Gastrocnemius medialis (tissue), 4 donors: Measurements from ENCODE around the gene PLSCR5. TPM values are rescaled to one million over a fixed set of nuclear protein-coding genes. Genes with fewer than 3 reads are reported as not detected.

Experiments
- ATAC-seq, 2 donors: fragments of 150-250 bp; one replicate each; pipeline ENCODE4 v1.9.1; 2016
- DNase-seq, 2 donors: peaks; one replicate each; pipeline ENCODE4 v3.0.0-alpha.2; 2019
- H3K27ac ChIP-seq, 4 donors: fragments of 200-600 bp; sonication (generic); 1 replicate in 1 of 4; 2 replicates in 3 of 4; pipeline ENCODE4 v1.5.1; 2016 to 2018; ENCODE audit warnings: mild to moderate bottlenecking in 2 of 4, moderate library complexity in 1 of 4
- H3K27me3 ChIP-seq, 3 donors: fragments of 200-600 bp; sonication (generic) in 2 of 3; 1 replicate in 1 of 3; 2 replicates in 2 of 3; pipeline versions ENCODE4 v1.5.1 to v1.6.0; 2016 to 2019; ENCODE audit warnings: mild to moderate bottlenecking in 1 of 3, moderate library complexity in 1 of 3
- H3K36me3 ChIP-seq, 2 donors: fragments of 200-600 bp; sonication (generic) in 1 of 2; one replicate each; pipeline ENCODE4 v1.5.1; 2017 to 2018
- H3K4me1 ChIP-seq, 2 donors: fragments of 200-600 bp; sonication (generic) in 1 of 2; one replicate each; pipeline ENCODE4 v1.5.1; 2016 to 2017; ENCODE audit warnings: mild to moderate bottlenecking in 2 of 2
- H3K4me3 ChIP-seq, 4 donors: fragments of 200-600 bp; sonication (generic) in 3 of 4; 1 replicate in 1 of 4; 2 replicates in 3 of 4; pipeline ENCODE4 v1.5.1; 2016 to 2019; ENCODE audit warnings: mild to moderate bottlenecking in 2 of 4
- H3K9me3 ChIP-seq, 3 donors: fragments of 200-600 bp; sonication (generic) in 2 of 3; 1 replicate in 1 of 3; 2 replicates in 2 of 3; pipeline ENCODE4 v1.5.1; 2016 to 2019
- POLR2A ChIP-seq, 2 donors: fragments of 450-650 bp; IDR thresholded peaks; one replicate each; pipeline ENCODE4 v1.6.1; 2017; ENCODE audit warnings: antibody characterized with exemption in 2 of 2, mild to moderate bottlenecking in 2 of 2, moderate library complexity in 2 of 2
- in situ Hi-C, 4 donors: fragments of 200-750 bp; cut with MboI; loops; one replicate each; pipeline versions ENCODE4 v1.15.0 to v1.8.0; 2017; ENCODE audit warnings: low sequenced_read_pairs in 4 of 4
- intact Hi-C: fragments of 100-400 bp; cut with DNase I; formaldehyde crosslinking; loops from one replicate; pipeline ENCODE4 v1.15.1; 2023; ENCODE audit warnings: low total_unique reads
- total RNA-seq, 4 donors: library from RNA; depleted of rRNA; stranded (reverse); fragments of >200 nt; gene quantifications; one replicate each; pipeline versions ENCODE4 v1.1.0 to v1.2.3, GENCODE V29; 2016
- TF ChIP-seq, protein P1 (sequence below), 5 experiments: fragments of 450-650 bp in 3 of 5; fragments of 200-600 bp in 2 of 5; sonication (generic) in 2 of 5; IDR thresholded peaks in 4 of 5; conservative IDR thresholded peaks in 1 of 5; 1 replicate in 4 of 5; 2 replicates in 1 of 5; pipeline ENCODE4 v1.5.1; 2016 to 2019; ENCODE audit warnings: antibody characterized with exemption in 5 of 5, mild to moderate bottlenecking in 3 of 5, moderate library complexity in 3 of 5

The PLSCR5 gene
- total RNA-seq, 4 donors from 2014 or later = not detected

DNA sequence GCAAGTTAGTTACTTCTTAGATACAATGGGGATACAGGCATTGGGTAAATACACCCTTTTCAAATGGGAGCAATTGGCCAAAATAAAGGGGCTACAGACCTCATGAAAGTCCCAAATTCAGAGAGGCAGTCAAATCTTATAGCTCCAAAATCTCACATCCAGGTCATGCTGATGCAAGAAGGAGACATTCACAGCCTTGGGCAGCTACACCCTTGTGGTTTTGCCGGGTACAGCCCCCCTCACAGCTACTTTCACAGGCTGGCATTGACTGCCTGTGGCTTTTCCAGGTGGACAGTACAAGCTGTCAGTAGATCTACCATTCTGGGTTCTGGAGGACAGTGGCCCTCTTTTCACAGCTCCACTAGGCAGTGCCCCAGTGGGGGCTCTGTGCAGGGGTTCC lies 43.3 kb downstream of the PLSCR5 start:
- in situ Hi-C loops (loop anchor here in 1 of 4 donors (25.0 kb wide), 1 partner anchor 225 kb away; no protein-coding TSS in a partner anchor), intact Hi-C loops (no loop called here)
- H3K9me3 ChIP-seq = no peaks in the 10 kb centered on the region
- H3K4me3 ChIP-seq = no peak overlapping the region
- no peaks in the 10 kb centered on the region for H3K27me3 ChIP-seq
- H3K4me1 ChIP-seq = no peaks in the 10 kb centered on the region
- no peaks in the 10 kb centered on the region for H3K36me3 ChIP-seq
- TF ChIP-seq POLR2A (IDR thresholded peaks at IDR 0.05) = no peak
- TF ChIP-seq, protein P1, sequence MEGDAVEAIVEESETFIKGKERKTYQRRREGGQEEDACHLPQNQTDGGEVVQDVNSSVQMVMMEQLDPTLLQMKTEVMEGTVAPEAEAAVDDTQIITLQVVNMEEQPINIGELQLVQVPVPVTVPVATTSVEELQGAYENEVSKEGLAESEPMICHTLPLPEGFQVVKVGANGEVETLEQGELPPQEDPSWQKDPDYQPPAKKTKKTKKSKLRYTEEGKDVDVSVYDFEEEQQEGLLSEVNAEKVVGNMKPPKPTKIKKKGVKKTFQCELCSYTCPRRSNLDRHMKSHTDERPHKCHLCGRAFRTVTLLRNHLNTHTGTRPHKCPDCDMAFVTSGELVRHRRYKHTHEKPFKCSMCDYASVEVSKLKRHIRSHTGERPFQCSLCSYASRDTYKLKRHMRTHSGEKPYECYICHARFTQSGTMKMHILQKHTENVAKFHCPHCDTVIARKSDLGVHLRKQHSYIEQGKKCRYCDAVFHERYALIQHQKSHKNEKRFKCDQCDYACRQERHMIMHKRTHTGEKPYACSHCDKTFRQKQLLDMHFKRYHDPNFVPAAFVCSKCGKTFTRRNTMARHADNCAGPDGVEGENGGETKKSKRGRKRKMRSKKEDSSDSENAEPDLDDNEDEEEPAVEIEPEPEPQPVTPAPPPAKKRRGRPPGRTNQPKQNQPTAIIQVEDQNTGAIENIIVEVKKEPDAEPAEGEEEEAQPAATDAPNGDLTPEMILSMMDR (IDR thresholded peaks at IDR 0.05 in 4 of 5, conservative IDR thresholded peaks at IDR 0.05 in 1 of 5) = no peak
- H3K27ac ChIP-seq = no peak overlapping the region
- DNase-seq (no peak), ATAC-seq (no peak)

DNA sequence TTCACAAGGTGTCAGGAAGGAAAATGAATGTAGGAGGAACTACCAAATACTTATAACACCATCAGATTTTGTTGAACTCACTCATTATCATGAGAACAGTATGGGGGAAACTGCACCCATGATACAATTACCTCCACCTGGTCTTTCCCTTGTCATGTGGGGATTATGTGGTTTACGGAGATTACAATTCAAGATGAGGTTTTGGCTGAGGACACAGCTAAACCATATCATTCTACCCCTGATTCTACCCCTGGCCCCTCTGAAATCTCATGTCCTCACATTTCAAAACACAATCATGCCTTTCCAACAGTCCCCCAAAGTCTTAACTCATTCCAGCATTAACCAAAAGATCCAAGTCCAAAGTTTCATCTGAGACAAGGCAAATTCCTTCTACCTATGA lies 43.7 kb downstream of the PLSCR5 start:
- Histone ChIP-seq H3K9me3 (no peaks in the 10 kb centered on the region), H3K27me3 (no peaks in the 10 kb centered on the region), H3K27ac (no peak overlapping the region), H3K4me3 (no peak overlapping the region), H3K36me3 (no peaks in the 10 kb centered on the region), H3K4me1 (no peaks in the 10 kb centered on the region)
- no peak for DNase-seq
- in situ Hi-C loops (loop anchor here in 1 of 4 donors (25.0 kb wide), 1 partner anchor 224 kb away; no protein-coding TSS in a partner anchor), intact Hi-C loops (no loop called here)
- ATAC-seq = no peak
- TF ChIP-seq, protein P1 (IDR thresholded peaks at IDR 0.05 in 4 of 5, conservative IDR thresholded peaks at IDR 0.05 in 1 of 5) = no peak
- no peak for TF ChIP-seq POLR2A (IDR thresholded peaks at IDR 0.05)

DNA sequence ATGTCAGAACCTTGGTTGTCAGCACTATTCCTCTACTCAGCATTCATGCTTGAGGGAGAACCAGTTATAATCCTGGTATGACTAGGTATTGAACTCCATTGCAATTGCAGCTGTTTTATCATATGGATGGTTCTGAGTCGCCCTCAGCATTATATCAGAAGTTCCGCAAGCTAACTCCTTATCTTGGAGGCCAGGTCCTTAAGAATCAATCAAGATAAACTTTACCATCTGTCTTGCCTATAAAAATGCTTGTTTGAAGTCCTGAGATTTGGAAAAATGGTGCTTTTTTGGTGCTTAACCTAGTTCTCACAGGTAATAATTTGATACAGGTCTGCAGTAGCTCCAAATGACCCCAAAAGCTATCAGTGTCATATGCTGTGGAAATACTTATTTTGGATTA lies 44.5 kb downstream of the PLSCR5 start:
- no peaks in the 10 kb centered on the region for H3K4me1 ChIP-seq
- no peaks in the 10 kb centered on the region for H3K9me3 ChIP-seq
- no peak overlapping the region for H3K27ac ChIP-seq
- no peaks in the 10 kb centered on the region for H3K27me3 ChIP-seq
- no peak overlapping the region for H3K4me3 ChIP-seq
- no peak for DNase-seq
- ATAC-seq = no peak
- H3K36me3 ChIP-seq = no peaks in the 10 kb centered on the region
- in situ Hi-C loops = loop anchor here in 1 of 4 donors (25.0 kb wide), 1 partner anchor 223 kb away; no protein-coding TSS in a partner anchor
- TF ChIP-seq POLR2A (IDR thresholded peaks at IDR 0.05) = no peak
- TF ChIP-seq, protein P1 (IDR thresholded peaks at IDR 0.05 in 4 of 5, conservative IDR thresholded peaks at IDR 0.05 in 1 of 5) = no peak
- intact Hi-C loops = no loop called here

DNA sequence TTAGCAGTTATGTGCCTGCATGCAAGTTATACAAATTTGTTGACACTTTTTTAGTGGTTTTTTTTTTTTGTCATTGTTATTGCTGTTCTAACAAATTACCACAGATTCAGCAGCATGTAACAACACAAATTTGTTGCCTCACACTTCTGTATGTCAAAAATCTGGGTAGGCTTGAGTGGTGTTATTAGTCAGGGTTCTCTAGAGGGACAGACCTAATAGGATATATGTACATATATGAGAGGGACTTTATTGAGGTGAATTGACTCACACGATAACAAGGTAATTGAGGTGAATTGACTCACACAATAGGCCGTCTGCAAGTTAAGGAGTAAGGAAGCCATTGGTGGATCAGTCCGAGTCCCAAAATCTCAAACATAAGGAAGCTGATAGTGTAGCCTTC lies 45.8 kb downstream of the PLSCR5 start:
- DNase-seq = no peak
- Histone ChIP-seq H3K4me3 (no peak overlapping the region), H3K27ac (no peak overlapping the region), H3K4me1 (no peaks in the 10 kb centered on the region), H3K27me3 (no peaks in the 10 kb centered on the region), H3K9me3 (no peaks in the 10 kb centered on the region), H3K36me3 (no peaks in the 10 kb centered on the region)
- in situ Hi-C loops = loop anchor here in 1 of 4 donors (25.0 kb wide), 1 partner anchor 222 kb away; no protein-coding TSS in a partner anchor
- ATAC-seq = no peak
- intact Hi-C loops = no loop called here
- TF ChIP-seq, protein P1 (IDR thresholded peaks at IDR 0.05 in 4 of 5, conservative IDR thresholded peaks at IDR 0.05 in 1 of 5) = no peak
- no peak for TF ChIP-seq POLR2A (IDR thresholded peaks at IDR 0.05)

DNA sequence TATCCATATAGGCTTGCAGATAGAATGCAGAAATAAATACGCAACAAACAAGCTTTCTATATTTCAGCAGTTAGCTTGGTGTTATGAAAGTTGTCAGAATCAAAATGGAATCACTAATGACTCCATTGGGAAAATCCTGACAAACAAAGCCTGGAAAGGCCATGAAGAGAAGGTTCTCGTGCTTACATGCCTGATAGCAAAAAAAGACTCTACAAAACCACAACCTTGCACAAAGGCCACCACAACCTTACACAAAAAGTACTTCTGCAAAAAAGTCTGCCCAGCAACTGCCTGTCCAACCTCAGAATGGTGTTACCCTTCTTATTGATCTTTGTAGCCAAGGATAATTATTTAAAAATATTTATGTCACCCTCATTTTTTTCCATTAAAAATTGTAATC lies 46.4 kb downstream of the PLSCR5 start:
- Histone ChIP-seq H3K4me1 (no peaks in the 10 kb centered on the region), H3K27me3 (no peaks in the 10 kb centered on the region), H3K36me3 (no peaks in the 10 kb centered on the region), H3K27ac (no peak overlapping the region), H3K4me3 (no peak overlapping the region), H3K9me3 (no peaks in the 10 kb centered on the region)
- intact Hi-C loops = no loop called here
- in situ Hi-C loops = loop anchor here in 1 of 4 donors (25.0 kb wide), 1 partner anchor 221 kb away; no protein-coding TSS in a partner anchor
- ATAC-seq (no peak), DNase-seq (no peak)
- TF ChIP-seq POLR2A (IDR thresholded peaks at IDR 0.05) = no peak
- TF ChIP-seq, protein P1 (IDR thresholded peaks at IDR 0.05 in 4 of 5, conservative IDR thresholded peaks at IDR 0.05 in 1 of 5) = no peak
